Endothelial cell of umbilical vein (primary cell): ENCODE results near the gene DDIT3.

Experiments
- CTCF ChIP-seq, 2 donors: IDR thresholded peaks; 1 replicate in 1 of 2; 2 replicates in 1 of 2; pipeline ENCODE4 v1.5.1; 2011; ENCODE audit warnings: low read length in 2 of 2, mild to moderate bottlenecking in 2 of 2, moderate library complexity in 2 of 2, control low read depth in 1 of 2, inconsistent platforms in 1 of 2, low read depth in 1 of 2; ENCODE audit not compliant: insufficient read depth in 1 of 2; ENCODE audit errors: extremely low read depth in 1 of 2
- EZH2 ChIP-seq: IDR thresholded peaks from 2 replicates; pipeline ENCODE4 v1.6.1; 2012; ENCODE audit warnings: borderline replicate concordance, low read depth, mild to moderate bottlenecking, moderate library complexity, low read length, inconsistent platforms; ENCODE audit not compliant: severe bottlenecking
- FOS ChIP-seq: IDR thresholded peaks from 2 replicates; pipeline ENCODE4 v1.6.1; 2011; ENCODE audit warnings: mild to moderate bottlenecking, low read length, moderate library complexity, borderline replicate concordance; ENCODE audit not compliant: insufficient read depth
- GATA2 ChIP-seq: IDR thresholded peaks from 2 replicates; pipeline ENCODE4 v1.7.0; 2011; ENCODE audit warnings: low read depth, mild to moderate bottlenecking, moderate library complexity, mixed read lengths, low read length; ENCODE audit not compliant: insufficient read length, insufficient read depth
- JUN ChIP-seq: IDR thresholded peaks from 2 replicates; pipeline ENCODE4 v1.6.1; 2011; ENCODE audit warnings: borderline replicate concordance, low read depth; ENCODE audit not compliant: insufficient read length, insufficient read depth
- MYC ChIP-seq: IDR thresholded peaks from one replicate; pipeline ENCODE4 v1.6.1; 2011; ENCODE audit warnings: mild to moderate bottlenecking, low read depth, low read length
- POLR2A ChIP-seq: IDR thresholded peaks from 2 replicates; pipeline ENCODE4 v1.6.1; 2012; ENCODE audit warnings: low read depth, mild to moderate bottlenecking, control low read depth, low read length
- POLR2AphosphoS5 ChIP-seq: IDR thresholded peaks from 2 replicates; pipeline ENCODE4 v1.6.1; 2012; ENCODE audit warnings: low read depth, mild to moderate bottlenecking, control low read depth, low read length, moderate library complexity; ENCODE audit not compliant: insufficient read depth
- TF ChIP-seq, protein P1 (sequence below): IDR thresholded peaks from 2 replicates; pipeline ENCODE4 v1.6.1; 2011; ENCODE audit not compliant: insufficient read depth, insufficient read length

- TF ChIP-seq CTCF (IDR thresholded peaks at IDR 0.05; ENCODE audit: extremely low read depth in 1 of 2, insufficient read depth in 1 of 2, low read depth in 1 of 2, low read length in 2 of 2) = peak; percentile 14 to 27
- TF ChIP-seq, protein P1, sequence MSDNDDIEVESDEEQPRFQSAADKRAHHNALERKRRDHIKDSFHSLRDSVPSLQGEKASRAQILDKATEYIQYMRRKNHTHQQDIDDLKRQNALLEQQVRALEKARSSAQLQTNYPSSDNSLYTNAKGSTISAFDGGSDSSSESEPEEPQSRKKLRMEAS = no peak
- no peak for TF ChIP-seq POLR2AphosphoS5
- TF ChIP-seq POLR2A = no peak
- no peak for TF ChIP-seq GATA2
- peak; percentile 66 for TF ChIP-seq EZH2
- no peak for TF ChIP-seq JUN
- TF ChIP-seq FOS = no peak
- TF ChIP-seq MYC = no peak
Measured at GRCh38 chr12:57476162-57476992, 43.9 kb downstream of the DDIT3 start.
